Stimulated activated CD8-positive, alpha-beta memory T cell treated with anti-CD3 and anti-CD28 coated beads, Interleukin-4, amount 100 ng/mL, for 24 hours (primary cell): Measurements from ENCODE around the gene MYBPH.
A peak's percentile ranks its signal among the peaks of the same experiment; 100 is the strongest.

ENCODE experiments used
- DNase-seq: peaks from one replicate; pipeline ENCODE4 v3.0.0-alpha.2; 2020; ENCODE audit warnings: low read depth

MYBPH gene, protein sequence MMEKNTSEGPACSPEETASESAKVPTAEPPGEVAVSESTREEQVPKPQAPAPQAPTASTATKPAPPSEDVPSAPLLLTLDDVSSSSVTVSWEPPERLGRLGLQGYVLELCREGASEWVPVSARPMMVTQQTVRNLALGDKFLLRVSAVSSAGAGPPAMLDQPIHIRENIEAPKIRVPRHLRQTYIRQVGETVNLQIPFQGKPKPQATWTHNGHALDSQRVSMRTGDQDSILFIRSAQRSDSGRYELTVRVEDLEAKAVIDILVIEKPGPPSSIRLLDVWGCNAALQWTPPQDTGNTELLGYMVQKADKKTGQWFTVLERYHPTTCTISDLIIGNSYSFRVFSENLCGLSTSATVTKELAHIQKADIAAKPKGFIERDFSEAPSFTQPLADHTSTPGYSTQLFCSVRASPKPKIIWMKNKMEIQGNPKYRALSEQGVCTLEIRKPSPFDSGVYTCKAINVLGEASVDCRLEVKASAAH

DNA sequence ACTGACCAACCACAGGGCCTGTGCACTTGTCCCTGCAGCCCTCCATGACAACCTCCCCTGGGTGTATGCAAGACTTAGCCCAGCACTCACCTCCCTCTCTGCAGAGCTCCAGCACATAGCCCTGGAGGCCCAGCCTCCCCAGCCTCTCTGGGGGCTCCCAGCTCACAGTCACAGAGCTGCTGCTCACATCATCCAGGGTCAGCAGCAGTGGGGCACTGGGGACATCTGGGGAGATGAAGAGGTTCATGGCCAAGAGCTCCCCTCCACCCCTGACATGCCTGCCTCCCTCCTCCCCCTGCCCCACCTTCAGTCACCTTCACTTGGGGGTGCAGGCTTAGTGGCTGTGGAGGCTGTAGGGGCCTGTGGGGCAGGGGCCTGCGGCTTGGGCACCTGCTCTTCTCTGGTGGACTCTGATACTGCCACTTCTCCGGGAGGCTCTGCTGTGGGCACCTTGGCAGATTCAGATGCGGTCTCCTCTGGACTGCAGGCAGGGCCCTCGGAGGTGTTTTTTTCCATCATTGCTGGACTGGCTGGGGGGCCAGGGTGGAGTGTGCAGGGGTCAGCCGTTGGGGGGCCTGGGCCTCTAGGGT is at the start of gene MYBPH:
MYBPH (minus strand) TSS at position 590 of the 590 bp plus-strand sequence; CDS start at position 519, 71 bp downstream.
- DNase-seq = no peak

DNA sequence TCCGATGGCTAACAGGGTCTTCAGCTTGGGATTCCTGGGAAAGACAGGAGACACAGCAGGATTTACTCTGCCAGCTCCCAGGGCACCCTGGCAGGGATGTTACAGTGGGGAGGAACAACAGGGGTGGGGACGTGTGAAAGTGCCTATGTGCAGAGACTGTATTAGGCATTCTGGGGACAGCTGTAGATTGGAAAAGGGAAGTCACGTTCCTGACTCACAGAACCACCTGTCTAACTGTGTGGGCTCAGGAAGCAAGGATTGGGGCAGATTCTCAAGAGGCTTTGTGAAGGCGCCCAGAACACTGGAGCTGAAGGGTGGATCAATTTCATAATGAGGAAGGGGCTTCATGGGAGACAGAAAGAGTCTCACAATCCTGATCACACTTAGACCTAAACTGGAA is 49.4 kb upstream of the MYBPH start:
- no peak for DNase-seq

DNA sequence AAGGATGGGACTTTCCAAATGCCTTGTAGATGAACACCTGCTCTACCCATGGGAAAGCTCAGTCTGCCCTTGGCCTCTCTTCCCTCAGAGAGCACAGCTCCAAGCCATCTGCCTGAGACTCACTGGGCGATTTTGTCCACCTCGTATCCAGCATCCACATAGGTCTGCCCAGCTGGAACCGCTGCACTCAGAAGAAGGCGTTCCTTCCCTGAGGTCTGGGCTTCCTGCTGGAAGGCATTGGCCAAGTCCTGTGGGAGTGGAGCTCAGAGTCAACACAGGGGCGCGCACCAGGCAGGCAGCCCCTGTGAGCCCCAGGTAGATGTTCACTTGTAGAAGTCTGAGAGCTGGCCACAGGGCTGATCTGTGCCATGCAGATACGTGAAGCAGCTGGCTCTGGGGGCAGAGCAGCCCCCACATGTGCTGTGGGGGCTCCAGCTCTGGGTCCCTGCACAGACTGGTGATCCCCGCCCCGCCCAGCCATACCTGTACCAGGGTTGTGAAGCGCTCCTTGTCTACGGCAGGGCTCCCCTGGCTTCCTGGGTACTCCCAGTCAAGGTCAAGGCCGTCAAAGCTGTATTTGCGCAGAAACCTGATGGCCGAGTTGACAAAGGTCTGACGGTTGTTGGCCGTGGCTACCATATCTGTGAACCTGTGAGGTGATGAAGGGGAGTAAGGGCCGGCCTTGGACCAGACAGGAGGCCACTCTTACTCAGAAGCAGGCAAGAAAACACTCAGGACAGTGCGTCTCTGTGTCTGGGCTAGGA is 47.6 kb upstream of the MYBPH start:
- no peak for DNase-seq

DNA sequence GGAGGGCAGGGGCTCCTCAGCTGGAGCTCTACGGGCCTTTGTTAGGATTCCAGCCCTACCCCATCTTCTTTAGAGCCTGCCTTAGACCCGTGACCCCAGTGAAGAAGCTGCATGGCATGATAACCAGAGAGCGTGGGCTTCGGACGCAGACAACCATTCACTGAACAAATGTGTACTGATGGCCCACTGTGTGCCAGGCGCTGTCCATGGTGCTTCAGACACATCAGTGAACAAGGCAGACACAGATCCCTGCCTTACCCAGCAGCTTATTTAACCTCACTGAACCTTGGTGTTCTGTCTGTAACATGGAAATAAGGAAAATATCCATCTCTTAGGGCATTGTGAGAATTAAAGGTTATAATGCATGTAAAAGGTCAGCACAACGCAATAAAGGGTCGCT is 44.3 kb upstream of the MYBPH start:
- no peak for DNase-seq

DNA sequence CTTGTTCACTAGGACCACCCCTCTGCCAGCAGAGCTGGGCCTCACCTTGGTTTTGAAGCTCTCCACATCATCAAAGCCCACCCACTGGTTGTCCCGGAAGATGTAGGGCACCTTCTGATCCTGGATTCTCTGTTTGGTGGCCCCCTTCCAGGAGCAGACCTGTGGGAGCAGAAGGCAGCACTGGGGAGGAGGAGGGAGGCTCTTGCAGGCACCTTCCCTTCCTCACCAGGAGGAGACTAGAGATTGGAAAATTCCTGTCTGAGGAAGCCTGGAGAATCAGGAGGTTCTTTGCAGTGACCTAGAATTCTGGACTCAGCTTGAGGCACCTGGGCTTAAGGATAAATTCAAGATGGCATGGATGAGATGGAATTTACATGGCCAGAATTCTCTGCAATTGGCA is 43.5 kb upstream of the MYBPH start:
- no peak for DNase-seq

DNA sequence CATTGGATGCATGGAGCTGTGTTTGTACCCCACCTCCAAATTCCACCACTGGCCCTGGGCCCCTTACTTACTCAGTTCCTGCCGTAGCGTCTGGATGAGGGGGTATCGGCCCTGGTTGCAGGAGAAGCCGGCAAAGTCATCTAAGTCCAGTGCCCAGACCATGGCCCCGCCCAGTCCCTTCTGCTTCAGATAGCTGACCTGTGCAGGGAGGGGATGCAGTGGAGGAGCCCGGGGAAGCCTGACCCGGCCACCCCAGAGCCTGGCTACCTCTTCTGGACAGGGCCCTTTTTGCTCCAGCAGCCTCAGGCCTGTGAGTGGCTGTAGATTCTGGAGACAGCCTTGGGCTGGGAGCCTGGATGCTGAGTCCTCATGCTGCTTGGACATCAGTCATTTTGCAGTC is 42.0 kb upstream of the MYBPH start:
- no peak for DNase-seq

DNA sequence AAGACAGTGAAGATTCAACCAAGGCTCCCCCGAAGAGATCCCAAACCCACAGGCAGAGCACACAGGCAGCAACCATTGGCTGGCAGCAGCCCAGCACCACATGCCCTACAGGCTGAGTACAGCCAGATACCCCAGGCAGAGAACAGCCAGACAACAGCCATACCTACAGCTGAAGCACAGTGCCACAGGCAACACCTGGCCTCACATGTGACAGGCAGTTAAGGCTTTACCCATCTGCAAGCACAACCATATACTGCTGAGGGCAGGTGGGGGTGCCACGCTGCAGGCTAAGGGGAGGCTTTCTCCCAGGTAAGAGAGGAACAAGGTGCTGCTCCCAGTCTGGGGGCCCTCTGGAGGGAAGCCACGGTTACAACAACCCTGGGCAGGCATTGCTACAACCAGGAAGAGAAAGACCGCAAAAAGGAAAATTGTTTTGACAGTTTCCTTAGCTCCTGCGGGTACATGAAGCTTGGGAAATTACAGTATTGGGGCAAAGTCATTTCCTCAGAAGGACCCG is 41.6 kb upstream of the MYBPH start:
- no peak for DNase-seq

DNA sequence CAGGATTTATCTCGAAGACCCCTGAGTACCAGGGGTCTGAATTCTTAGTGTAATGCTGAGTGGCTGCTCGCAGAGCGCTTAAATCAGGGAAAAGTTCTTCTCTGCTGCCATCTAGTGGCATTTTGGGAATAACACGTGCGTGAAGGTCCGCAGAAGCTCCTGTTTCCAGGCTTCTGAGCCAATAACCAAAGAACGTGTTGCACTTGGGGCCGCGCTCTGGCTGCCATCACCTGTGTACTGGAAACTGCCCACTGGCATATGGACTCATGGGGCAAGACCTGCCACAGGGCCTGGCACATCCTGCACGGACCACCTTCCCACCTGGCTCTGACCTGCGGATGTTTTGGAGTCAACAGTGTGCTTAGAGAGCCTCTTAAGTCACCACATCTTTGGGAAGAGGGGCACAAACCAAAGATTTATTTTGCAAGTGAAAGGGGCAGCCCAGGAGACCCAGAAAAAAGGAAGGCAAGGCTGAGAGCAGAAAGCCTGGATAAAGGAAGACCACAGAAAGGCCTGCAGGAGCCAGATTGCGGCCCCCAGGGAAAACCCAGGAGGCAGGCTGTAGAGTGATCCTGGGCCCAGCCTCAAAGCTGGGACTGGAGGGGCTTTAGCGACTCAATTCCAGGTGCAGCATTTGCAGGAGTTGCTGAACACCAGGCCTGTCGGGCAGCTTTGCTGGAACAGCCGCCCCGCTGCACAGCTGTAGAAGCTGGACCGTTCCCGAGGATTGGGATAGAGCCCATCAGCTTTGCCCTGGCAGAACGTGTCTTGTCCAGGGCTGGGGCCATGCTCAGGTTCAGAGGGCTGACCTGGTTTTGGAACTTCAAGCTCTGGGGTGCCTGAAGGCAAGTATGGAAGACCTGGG is 40.9 kb upstream of the MYBPH start:
- DNase-seq = peak; percentile 21

DNA sequence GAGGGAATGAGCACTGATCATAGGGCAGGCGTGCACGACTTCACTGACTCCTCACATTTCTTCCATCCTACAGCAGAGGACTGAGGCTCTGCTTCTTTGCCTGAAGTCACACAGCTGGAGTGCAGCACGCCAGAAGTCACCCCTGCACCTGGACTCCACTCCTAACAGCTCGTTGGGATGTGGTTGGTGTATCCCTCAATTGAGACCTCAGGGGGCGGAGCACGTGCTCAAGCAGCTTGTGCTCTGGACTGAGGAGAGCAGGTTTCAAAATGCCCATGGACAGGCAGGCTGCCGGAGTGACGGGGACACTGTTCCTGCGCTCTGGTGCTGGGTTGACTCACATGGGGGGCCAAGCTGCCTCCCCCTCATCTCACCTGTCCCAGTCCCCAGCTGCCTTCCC is 39.9 kb upstream of the MYBPH start:
- DNase-seq = no peak

DNA sequence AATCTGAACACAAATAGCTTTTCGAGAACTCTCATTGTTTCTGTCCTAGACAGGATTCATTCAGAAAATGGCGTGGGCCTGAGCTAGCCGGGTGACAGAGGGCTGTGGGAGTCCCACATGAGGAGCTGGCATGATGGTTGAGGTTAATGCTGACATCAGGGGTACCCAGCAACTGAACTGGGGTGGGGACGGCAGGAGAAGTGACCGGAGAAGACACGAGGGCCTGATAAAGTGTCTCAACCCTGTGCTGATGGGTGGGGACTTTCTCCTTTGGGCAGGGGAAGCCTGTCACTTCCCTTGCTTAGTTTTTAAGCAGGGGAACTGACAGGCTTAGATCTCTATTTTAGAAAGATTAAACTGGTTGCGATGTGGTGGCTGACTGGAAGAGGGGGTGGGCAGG is 39.2 kb upstream of the MYBPH start:
- DNase-seq = no peak

DNA sequence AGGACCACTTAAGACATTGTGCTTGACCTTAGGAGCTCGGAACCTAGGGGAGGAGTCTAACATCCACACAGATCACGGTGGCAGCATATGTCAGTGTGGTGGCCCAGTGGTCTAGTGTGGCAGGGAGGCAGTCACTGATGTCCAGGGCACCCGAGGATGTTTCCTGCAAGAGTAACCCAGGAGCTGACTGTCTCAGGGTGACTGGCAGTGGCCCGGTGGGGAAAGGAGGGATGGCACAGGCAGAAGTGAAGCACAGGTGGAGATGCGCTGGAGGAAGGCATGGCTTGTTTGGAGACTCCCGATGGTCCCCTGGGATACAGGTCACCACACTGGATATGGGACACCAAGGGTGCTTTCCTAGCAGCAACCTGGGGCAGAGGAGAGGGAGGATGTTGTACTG is 37.5 kb upstream of the MYBPH start:
- no peak for DNase-seq

DNA sequence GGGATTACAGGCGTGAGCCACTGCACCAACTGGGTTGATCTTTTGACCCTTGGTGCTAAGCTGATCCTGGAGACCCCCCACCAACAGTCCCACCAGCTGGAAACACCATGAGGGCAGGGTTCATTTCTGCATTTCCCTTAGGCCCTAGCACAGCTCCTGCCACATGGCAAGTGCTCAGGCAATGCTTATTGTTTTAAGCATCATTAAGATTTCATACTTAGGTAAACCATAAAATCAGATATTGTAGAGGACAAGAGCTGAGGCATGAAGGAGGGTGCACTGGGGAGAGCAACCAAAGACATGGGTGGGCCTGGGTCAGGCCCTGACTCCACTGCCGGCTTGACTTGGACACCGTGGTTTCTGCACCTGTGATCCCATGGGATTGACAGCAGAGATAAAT is 36.2 kb upstream of the MYBPH start:
- DNase-seq = no peak

DNA sequence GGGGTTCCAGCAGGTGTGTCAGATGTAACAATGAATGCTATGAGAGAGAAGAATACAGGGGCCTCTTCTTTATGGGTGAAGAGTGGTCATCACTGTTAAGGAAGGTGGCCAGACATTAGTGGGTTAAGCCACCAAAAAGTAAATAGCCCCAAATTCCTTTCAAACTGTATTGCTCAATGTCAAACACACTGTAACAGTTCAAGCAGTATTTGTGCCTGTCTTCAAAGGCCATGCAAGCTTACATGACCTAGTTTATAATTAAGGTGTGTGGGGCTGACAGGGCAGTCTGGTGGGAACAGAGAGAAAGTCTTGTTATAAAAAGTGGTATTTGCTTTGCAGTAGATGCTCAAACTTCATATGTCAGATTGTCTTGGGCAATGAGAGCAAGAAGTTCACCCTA is 35.4 kb upstream of the MYBPH start:
- no peak for DNase-seq

DNA sequence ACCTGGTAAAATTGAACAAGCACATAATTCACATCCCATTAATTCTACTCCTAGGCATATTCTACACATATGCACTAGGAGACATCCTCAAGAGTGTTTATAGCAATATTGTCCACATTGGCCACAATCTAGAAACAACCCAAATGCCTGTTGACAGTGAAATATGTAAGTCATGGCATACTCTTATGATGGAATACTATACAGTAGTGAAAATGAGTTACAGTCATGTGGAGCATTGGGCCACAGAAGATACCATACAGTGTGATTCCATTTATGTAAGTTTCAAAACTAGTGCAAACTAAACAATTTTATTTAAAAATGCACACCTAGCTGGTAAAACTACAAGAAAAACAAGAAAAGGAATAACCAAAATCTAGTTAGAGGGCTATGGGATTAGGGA is 34.7 kb upstream of the MYBPH start:
- no peak for DNase-seq

DNA sequence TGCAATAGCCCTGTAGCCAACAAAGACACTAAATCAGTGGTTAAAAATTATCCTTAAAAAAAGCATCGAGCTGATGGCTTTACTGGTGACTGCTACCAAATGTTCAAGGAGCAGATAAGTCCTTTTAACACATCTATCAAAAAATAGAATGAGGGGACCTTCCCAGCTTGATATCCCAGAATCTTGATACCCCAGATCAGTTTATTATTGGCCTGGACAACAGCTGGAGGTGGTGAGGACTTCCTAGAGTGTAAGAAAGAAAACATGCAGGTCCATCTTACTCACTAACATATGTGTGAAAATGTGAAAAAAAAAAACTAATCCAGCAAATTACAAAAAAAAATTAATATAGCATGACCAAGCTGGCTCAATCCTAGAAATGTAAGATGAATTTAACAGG is 32.6 kb upstream of the MYBPH start:
- DNase-seq = no peak

DNA sequence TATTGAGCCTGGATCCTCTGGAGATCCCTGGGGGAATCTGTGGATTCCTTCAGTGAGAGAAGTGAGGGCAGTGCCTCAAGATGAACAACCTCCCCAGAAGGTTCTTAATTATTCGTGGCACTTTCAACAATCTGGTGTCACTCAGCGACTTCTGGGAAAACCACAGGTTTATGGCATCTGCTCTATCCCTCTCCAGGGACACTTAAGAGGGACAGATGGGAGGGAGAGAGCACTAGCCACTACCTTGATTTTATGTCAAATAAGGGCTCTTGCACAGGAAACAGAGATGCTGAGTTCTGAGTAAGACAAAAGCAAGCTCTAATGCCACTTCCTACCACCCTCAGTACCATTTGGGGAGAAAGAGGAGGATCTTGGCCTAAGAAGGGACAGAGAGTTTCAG is 32.1 kb upstream of the MYBPH start:
- no peak for DNase-seq

DNA sequence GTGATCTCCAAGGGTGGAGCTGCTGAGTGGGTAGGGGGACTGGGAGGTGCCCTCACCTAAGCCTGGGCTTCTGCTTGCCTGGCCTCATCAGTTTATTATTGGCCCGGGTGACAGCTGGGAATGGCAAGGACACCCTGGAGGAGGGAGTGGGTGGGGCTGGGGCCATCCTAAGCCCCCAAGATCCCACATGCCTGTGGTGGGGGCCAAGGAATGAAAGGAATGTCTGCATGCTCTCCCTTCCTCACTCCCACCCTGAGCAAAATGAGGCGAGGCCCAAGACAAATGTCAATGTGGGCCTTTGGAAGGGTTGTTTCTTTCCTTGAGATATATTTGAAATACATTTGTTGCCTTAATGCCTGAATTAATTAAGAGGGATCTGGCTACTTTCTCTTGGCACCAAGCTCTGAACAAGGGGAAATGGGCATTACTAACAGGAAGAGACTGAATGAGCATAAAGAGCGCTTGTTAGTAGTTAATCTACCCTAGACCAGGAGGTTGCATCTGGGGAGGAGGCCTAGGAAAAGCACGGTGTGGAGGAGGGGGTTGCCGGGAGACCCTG is 30.6 kb upstream of the MYBPH start:
- no peak for DNase-seq

DNA sequence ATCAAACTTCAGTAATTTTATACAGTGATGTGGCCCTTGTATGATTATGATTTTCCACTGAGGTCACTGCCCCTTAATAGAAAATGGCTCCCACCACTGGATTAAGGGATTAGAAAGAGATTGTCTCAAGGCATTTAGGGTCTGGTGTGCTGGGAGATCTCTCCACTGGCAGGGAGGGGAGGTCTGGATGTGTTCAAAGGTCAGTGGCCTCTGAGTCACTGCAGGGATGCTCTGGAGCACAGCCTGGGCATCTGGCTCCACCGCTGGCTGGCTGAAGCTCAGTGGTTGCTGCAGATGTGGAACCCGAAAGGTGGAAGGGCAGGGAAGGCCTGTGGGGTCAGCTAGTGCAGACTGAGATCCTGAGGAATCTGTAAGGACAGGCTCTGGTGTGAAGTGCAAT is 29.1 kb upstream of the MYBPH start:
- DNase-seq = no peak

DNA sequence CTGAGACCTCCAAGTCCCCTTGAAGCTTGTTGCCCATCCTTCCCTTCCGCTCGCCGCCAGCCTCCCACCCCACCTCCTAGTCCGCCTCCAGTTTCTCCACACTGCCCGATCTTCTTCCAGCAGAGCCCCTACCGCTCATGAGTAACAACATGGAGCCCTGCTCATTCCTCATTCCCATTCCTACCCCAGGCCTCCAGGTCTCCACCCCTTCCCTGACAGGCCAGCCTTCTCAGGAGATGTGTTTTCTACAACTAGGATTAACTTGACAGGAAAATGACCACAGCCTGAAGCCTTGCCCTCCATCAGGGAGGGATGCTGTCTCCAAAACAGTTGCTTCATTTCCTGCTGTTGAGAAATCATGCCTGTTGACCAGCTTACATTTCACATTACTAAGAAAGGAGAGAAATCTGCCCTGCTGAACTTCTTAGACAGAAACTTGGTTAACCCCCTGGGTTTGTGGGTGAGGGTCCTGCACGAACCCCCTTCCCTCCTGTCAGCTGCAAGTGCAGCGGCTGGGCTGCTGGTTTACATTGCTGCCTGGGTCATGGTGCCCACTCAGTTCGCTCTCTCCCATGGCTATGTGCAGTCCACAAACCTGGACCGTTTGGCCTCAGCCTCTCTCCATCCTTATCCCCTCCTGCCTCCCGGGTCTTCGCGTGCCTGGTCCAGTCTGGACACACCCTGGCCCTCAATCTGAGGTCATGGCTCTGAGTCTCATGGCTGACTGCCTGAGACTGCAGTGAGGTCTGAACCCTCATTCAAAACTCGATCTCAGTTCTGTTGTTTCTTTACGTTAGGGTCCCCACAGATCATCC is 27.0 kb upstream of the MYBPH start:
- no peak for DNase-seq

DNA sequence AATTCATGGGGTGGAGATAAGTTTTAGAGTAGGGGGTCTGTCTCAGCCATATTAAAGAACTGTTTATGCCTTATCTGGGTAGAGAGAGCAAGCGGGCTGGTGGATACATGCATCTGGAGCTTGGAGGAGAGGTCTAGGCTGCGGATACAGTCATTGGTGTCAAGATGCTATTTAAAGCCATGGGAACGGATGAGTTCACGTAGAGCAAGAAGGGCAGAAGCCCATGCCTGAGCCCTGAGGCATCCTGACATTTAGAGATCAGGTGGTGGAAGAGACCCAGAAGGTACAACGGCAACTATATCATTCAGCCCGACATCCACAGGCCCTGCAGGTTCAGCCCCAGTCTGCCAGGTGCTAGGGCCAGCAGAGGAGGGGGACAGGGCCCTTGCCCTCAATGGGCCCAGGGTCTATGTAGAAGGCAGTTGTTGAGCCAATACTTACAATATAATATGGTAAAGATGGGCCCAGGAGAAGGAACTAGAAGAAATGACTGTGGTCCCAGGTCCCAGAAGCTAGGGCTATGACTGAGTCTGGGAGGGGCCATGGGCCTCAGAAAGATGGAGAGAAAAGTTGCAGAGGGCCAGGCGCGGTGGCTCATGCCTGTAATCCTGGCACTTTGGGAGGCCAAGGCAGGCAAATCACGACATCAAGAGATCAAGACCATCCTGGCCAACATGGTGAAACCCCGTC is 26.0 kb upstream of the MYBPH start:
- DNase-seq = no peak
